OCI-LY1 (cell line): Measurements from ENCODE around the gene CLASP2.

Experiments
- EZH2 ChIP-seq: fragments of 200-600 bp; sonication (generic), shearing (Covaris generic); IDR thresholded peaks from 2 replicates; pipeline ENCODE4 v1.8.0; 2017; ENCODE audit warnings: borderline replicate concordance, mixed run types, mild to moderate bottlenecking, antibody characterized with exemption, low read length, moderate library complexity, mixed read lengths
- TF ChIP-seq, protein P1 (sequence below): fragments of 200-600 bp; sonication (generic), shearing (Covaris generic); IDR thresholded peaks from 2 replicates; pipeline ENCODE4 v1.5.1; 2017; ENCODE audit warnings: mild to moderate bottlenecking, antibody characterized with exemption, low read length, moderate library complexity, mixed read lengths

DNA sequence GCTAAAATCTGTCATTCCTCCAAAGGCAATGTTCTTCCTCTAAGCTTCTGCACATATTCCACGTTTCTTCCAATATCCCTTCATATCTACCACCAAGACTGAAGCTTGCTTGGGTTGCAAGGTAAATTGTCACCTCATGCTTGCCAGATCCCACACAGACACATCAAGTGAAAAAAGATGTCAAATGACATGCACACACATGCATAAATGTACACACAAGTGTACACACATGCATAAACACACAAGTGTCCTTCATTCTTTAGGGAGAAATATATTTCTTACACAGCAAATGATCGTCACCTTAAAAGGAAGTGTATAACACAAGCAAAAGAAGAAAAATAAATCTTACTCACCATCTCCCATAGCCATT is 59.4 kb downstream of the CLASP2 start:
- TF ChIP-seq, protein P1, sequence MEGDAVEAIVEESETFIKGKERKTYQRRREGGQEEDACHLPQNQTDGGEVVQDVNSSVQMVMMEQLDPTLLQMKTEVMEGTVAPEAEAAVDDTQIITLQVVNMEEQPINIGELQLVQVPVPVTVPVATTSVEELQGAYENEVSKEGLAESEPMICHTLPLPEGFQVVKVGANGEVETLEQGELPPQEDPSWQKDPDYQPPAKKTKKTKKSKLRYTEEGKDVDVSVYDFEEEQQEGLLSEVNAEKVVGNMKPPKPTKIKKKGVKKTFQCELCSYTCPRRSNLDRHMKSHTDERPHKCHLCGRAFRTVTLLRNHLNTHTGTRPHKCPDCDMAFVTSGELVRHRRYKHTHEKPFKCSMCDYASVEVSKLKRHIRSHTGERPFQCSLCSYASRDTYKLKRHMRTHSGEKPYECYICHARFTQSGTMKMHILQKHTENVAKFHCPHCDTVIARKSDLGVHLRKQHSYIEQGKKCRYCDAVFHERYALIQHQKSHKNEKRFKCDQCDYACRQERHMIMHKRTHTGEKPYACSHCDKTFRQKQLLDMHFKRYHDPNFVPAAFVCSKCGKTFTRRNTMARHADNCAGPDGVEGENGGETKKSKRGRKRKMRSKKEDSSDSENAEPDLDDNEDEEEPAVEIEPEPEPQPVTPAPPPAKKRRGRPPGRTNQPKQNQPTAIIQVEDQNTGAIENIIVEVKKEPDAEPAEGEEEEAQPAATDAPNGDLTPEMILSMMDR: no peak
- no peak for TF ChIP-seq EZH2
